Transverse colon (tissue), 4 donors: Measurements from ENCODE around the gene CCNT1.

Experiments
- CTCF ChIP-seq, 5 experiments: fragments of 200-600 bp in 3 of 5; fragments of 450-650 bp in 2 of 5; sonication (generic) in 3 of 5; IDR thresholded peaks; 1 replicate in 2 of 5; 2 replicates in 3 of 5; pipeline ENCODE4 v1.5.1; 2016 to 2017; ENCODE audit warnings: antibody characterized with exemption in 5 of 5, inconsistent platforms in 3 of 5, mild to moderate bottlenecking in 2 of 5, moderate library complexity in 1 of 5
- EP300 ChIP-seq: sonication (generic); formaldehyde crosslinking; IDR thresholded peaks from one replicate; pipeline ENCODE4 v1.6.1; 2017; ENCODE audit warnings: antibody characterized with exemption, low read depth
- POLR2A ChIP-seq: fragments of 450-650 bp; IDR thresholded peaks from one replicate; pipeline ENCODE4 v1.6.1; 2016; ENCODE audit warnings: antibody characterized with exemption, mild to moderate bottlenecking, moderate library complexity
- POLR2AphosphoS5 ChIP-seq, 3 donors: sonication (generic); formaldehyde crosslinking; IDR thresholded peaks; one replicate each; pipeline ENCODE4 v1.6.1; 2016; ENCODE audit warnings: antibody characterized with exemption in 3 of 3

GRCh38 chr12:48712209-48712608 is 4.3 kb downstream of the CCNT1 start:
- TF ChIP-seq CTCF (IDR thresholded peaks at IDR 0.05) (no peak), POLR2A (no peak), POLR2AphosphoS5 (IDR thresholded peaks at IDR 0.05) (no peak), EP300 (no peak)
